ENCODE results near the gene IL3.
"Not testable (repeated sequence)": the region's sequence is repeated elsewhere in the genome, so short reads cannot be mapped to it uniquely, and the experiment has no call there.

GRCh38 chr5:132108957-132109356, 48.5 kb downstream of the IL3 start:
- not testable (repeated sequence) for TF ChIP-seq EZH2 (IDR thresholded peaks at IDR 0.05; ENCODE audit: borderline replicate concordance, low read depth, low read length, poor library complexity, severe bottlenecking)
- TF ChIP-seq, protein P1, sequence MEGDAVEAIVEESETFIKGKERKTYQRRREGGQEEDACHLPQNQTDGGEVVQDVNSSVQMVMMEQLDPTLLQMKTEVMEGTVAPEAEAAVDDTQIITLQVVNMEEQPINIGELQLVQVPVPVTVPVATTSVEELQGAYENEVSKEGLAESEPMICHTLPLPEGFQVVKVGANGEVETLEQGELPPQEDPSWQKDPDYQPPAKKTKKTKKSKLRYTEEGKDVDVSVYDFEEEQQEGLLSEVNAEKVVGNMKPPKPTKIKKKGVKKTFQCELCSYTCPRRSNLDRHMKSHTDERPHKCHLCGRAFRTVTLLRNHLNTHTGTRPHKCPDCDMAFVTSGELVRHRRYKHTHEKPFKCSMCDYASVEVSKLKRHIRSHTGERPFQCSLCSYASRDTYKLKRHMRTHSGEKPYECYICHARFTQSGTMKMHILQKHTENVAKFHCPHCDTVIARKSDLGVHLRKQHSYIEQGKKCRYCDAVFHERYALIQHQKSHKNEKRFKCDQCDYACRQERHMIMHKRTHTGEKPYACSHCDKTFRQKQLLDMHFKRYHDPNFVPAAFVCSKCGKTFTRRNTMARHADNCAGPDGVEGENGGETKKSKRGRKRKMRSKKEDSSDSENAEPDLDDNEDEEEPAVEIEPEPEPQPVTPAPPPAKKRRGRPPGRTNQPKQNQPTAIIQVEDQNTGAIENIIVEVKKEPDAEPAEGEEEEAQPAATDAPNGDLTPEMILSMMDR (conservative IDR thresholded peaks at IDR 0.05; ENCODE audit: low read depth, low read length): not testable (repeated sequence)

All from A673 (cell line).